HEK293 (cell line): Measurements from ENCODE around the gene RABIF.
A peak's percentile ranks its signal among the peaks of the same experiment; 100 is the strongest.

Experiments used
- CTCF ChIA-PET: fragments of 350-600 bp; formaldehyde crosslinking; extraction: SDS; loops from one replicate; lab custom pipeline; 2021; ENCODE audit warnings: antibody characterized with exemption; lab: Yijun Ruan, JAX
- POLR2A ChIA-PET: fragments of 300-600 bp; formaldehyde crosslinking; extraction: SDS; loops from one replicate; lab custom pipeline; 2020; ENCODE audit warnings: antibody characterized with exemption, inconsistent platforms; lab: Yijun Ruan, JAX
- H3K27ac ChIP-seq: fragments of 200-500 bp; sonication (Bioruptor generic); 2 replicates; pipeline ENCODE4 v1.5.1; 2014; ENCODE audit warnings: low read depth, low read length, control low read depth, inconsistent platforms; ENCODE audit errors: extremely low read depth
- H3K36me3 ChIP-seq, 2 experiments: fragments of 200-500 bp in 1 of 2; sonication (Bioruptor generic) in 1 of 2; 1 replicate in 1 of 2; 2 replicates in 1 of 2; pipeline ENCODE4 v1.5.1; 2014 to 2017; ENCODE audit warnings: inconsistent platforms in 2 of 2, low read length in 2 of 2; ENCODE audit not compliant: control insufficient read depth in 2 of 2, insufficient read depth in 1 of 2
- H3K4me1 ChIP-seq: fragments of 200-500 bp; sonication (Bioruptor generic); 2 replicates; pipeline ENCODE4 v1.5.1; 2014; ENCODE audit warnings: mild to moderate bottlenecking, low read length, inconsistent platforms; ENCODE audit not compliant: control insufficient read depth, insufficient read depth
- H3K4me3 ChIP-seq: 2 replicates; pipeline ENCODE4 v1.5.1; 2011; ENCODE audit warnings: low read depth, mild to moderate bottlenecking, control low read depth, low read length, moderate library complexity
- H3K9me3 ChIP-seq: fragments of 200-500 bp; sonication (Bioruptor generic); 2 replicates; pipeline ENCODE4 v1.5.1; 2014; ENCODE audit warnings: low read depth, low read length, inconsistent platforms; ENCODE audit not compliant: control insufficient read depth, insufficient read depth
- EGR2 ChIP-seq: fragments of 450-650 bp; formaldehyde crosslinking; IDR thresholded peaks from 2 replicates; pipeline ENCODE4 v1.5.1; 2016; ENCODE audit warnings: low read depth, missing biosample characterization, missing genetic modification characterization
- FEZF1 ChIP-seq: fragments of 450-650 bp; formaldehyde crosslinking; IDR thresholded peaks from 2 replicates; pipeline ENCODE4 v1.5.1; 2016; ENCODE audit warnings: missing biosample characterization, missing genetic modification characterization
- GFI1B ChIP-seq: fragments of 450-650 bp; formaldehyde crosslinking; IDR thresholded peaks from 2 replicates; pipeline ENCODE4 v1.5.1; 2016; ENCODE audit warnings: missing biosample characterization, missing genetic modification characterization
- GLI4 ChIP-seq: fragments of 450-650 bp; formaldehyde crosslinking; IDR thresholded peaks from 2 replicates; pipeline ENCODE4 v1.5.1; 2016; ENCODE audit warnings: missing biosample characterization, missing genetic modification characterization
- GLIS1 ChIP-seq: fragments of 450-650 bp; formaldehyde crosslinking; IDR thresholded peaks from 2 replicates; pipeline ENCODE4 v1.5.1; 2016; ENCODE audit warnings: missing biosample characterization, missing genetic modification characterization
- HOXA7 ChIP-seq: sonication (generic); formaldehyde crosslinking; IDR thresholded peaks from 2 replicates; pipeline ENCODE4 v1.8.1; 2022; ENCODE audit warnings: missing genetic modification reagents, borderline replicate concordance
- HOXC10 ChIP-seq: sonication (generic); formaldehyde crosslinking; IDR thresholded peaks from 2 replicates; pipeline ENCODE4 v1.8.1; 2023; ENCODE audit warnings: mild to moderate bottlenecking, missing genetic modification reagents
- KLF8 ChIP-seq: fragments of 450-650 bp; formaldehyde crosslinking; IDR thresholded peaks from 2 replicates; pipeline ENCODE4 v1.5.1; 2016; ENCODE audit warnings: missing biosample characterization, missing genetic modification characterization
- MZF1 ChIP-seq: fragments of 450-650 bp; formaldehyde crosslinking; IDR thresholded peaks from 2 replicates; pipeline ENCODE4 v1.5.1; 2017; ENCODE audit warnings: missing biosample characterization, missing genetic modification characterization, borderline replicate concordance
- PRDM2 ChIP-seq: fragments of 450-650 bp; formaldehyde crosslinking; IDR thresholded peaks from 2 replicates; pipeline ENCODE4 v1.5.1; 2016; ENCODE audit warnings: missing biosample characterization, missing genetic modification characterization, borderline replicate concordance
- PRDM6 ChIP-seq: fragments of 450-650 bp; formaldehyde crosslinking; IDR thresholded peaks from 2 replicates; pipeline ENCODE4 v1.5.1; 2017; ENCODE audit warnings: missing biosample characterization, missing genetic modification characterization
- ZBTB7A ChIP-seq: fragments of 450-650 bp; formaldehyde crosslinking; IDR thresholded peaks from 2 replicates; pipeline ENCODE4 v1.5.1; 2016; ENCODE audit warnings: low read depth, missing biosample characterization, missing genetic modification characterization
- ZFHX2 ChIP-seq: fragments of 450-650 bp; formaldehyde crosslinking; conservative IDR thresholded peaks from 2 replicates; pipeline ENCODE4 v1.5.1; 2016; ENCODE audit warnings: missing biosample characterization, missing genetic modification characterization
- ZNF10 ChIP-seq: fragments of 450-650 bp; formaldehyde crosslinking; IDR thresholded peaks from 2 replicates; pipeline ENCODE4 v1.5.1; 2017; ENCODE audit warnings: missing biosample characterization, missing genetic modification characterization
- ZNF202 ChIP-seq: fragments of 450-650 bp; formaldehyde crosslinking; IDR thresholded peaks from 2 replicates; pipeline ENCODE4 v1.5.1; 2016; ENCODE audit warnings: missing biosample characterization, missing genetic modification characterization, borderline replicate concordance
- ZNF280D ChIP-seq: fragments of 450-650 bp; formaldehyde crosslinking; IDR thresholded peaks from 2 replicates; pipeline ENCODE4 v1.5.1; 2016; ENCODE audit warnings: missing biosample characterization, missing genetic modification characterization
- ZNF560 ChIP-seq: fragments of 450-650 bp; formaldehyde crosslinking; IDR thresholded peaks from 2 replicates; pipeline ENCODE4 v1.5.1; 2017; ENCODE audit warnings: missing biosample characterization, missing genetic modification characterization, borderline replicate concordance
- ZNF623 ChIP-seq: fragments of 450-650 bp; formaldehyde crosslinking; IDR thresholded peaks from 2 replicates; pipeline ENCODE4 v1.5.1; 2016; ENCODE audit warnings: missing biosample characterization, missing genetic modification characterization
- ZNF664 ChIP-seq: fragments of 450-650 bp; formaldehyde crosslinking; IDR thresholded peaks from 2 replicates; pipeline ENCODE4 v1.5.1; 2016; ENCODE audit warnings: missing biosample characterization, missing genetic modification characterization
- ZNF670 ChIP-seq: fragments of 450-650 bp; formaldehyde crosslinking; IDR thresholded peaks from 2 replicates; pipeline ENCODE4 v1.5.1; 2016; ENCODE audit warnings: missing biosample characterization, missing genetic modification characterization, low read depth
- ZNF692 ChIP-seq: fragments of 450-650 bp; formaldehyde crosslinking; IDR thresholded peaks from 2 replicates; pipeline ENCODE4 v1.5.1; 2016; ENCODE audit warnings: missing biosample characterization, missing genetic modification characterization
- ZNF776 ChIP-seq: fragments of 450-650 bp; formaldehyde crosslinking; IDR thresholded peaks from 2 replicates; pipeline ENCODE4 v1.5.0; 2017; ENCODE audit warnings: missing biosample characterization, missing genetic modification characterization, borderline replicate concordance
- ZNF785 ChIP-seq: fragments of 450-650 bp; formaldehyde crosslinking; IDR thresholded peaks from 2 replicates; pipeline ENCODE4 v1.5.1; 2016; ENCODE audit warnings: missing biosample characterization, missing genetic modification characterization

Gene RABIF

GRCh38 chr1:202850593-202851362 lies 38.2 kb downstream of the RABIF start (continued):
- no peak for TF ChIP-seq PRDM2 (tag by site-specific recombination)
- no peak for TF ChIP-seq KLF8 (tag by site-specific recombination)
- no peak for TF ChIP-seq ZNF202 (tag by site-specific recombination)
- no peak for TF ChIP-seq ZNF785 (tag by site-specific recombination)
- TF ChIP-seq ZBTB7A (tag by site-specific recombination), result no peak
- no peak for TF ChIP-seq ZNF692
- TF ChIP-seq, all 188 proteins: peak for 0

- ChIA-PET CTCF (interaction anchor here (0.7 kb wide), 1 partner anchor 192 kb away, joined by 4 read pairs; no protein-coding TSS in a partner anchor), POLR2A (interaction anchor here (0.6 to 1.1 kb wide), 2 partner anchors 9 to 159 kb away, joined by 3 read pairs; partner anchors contain the start of gene TMEM183A)
- TF ChIP-seq GLI4 (tag by site-specific recombination) (no peak), HOXA7 (CRISPR knock-in tag) (no peak), HOXC10 (no peak), PRDM6 (tag by site-specific recombination) (no peak), ZNF560 (no peak), ZFHX2 (peak; percentile 40; the same call in 1 of the 2 replicates), ZNF664 (tag by site-specific recombination) (no peak), ZNF670 (tag by site-specific recombination) (no peak), GLIS1 (no peak), MZF1 (no peak), GFI1B (tag by site-specific recombination) (no peak), ZNF776 (tag by site-specific recombination) (no peak), ZNF10 (tag by site-specific recombination) (no peak), ZNF280D (tag by site-specific recombination) (no peak), FEZF1 (peak; percentile 30; the same call in 1 of the 2 replicates), ZNF623 (tag by site-specific recombination) (no peak), EGR2 (tag by site-specific recombination) (0 out of 2 replicates have a peak, but pooled peaks have one; percentile 31)
- TF ChIP-seq, all 188 proteins: peak for 3
- Histone ChIP-seq H3K9me3 (no peaks in the 10 kb centered on the region), H3K4me3 (no peak overlapping the region), H3K27ac (no peak overlapping the region), H3K36me3 (no peaks in the 10 kb centered on the region), H3K4me1 (no peaks in the 10 kb centered on the region)
Measured at GRCh38 chr1:202848191-202848542, 40.8 kb downstream of the RABIF start.
